HG03565 (cell line): ENCODE results near the gene CLCA4.

Experiments
- ATAC-seq: cut with Tn5 transposase; IDR thresholded peaks from one replicate; pipeline ENCODE4 v1.9.1; 2021; ENCODE audit warnings: mild to moderate bottlenecking, moderate library complexity; ENCODE audit not compliant: unreplicated experiment

CLCA4 gene

GRCh38 chr1:86523670-86524354, 23.1 kb upstream of the CLCA4 start:
- ATAC-seq = no peak

GRCh38 chr1:86527306-86527705, 19.6 kb upstream of the CLCA4 start:
- ATAC-seq = no peak

GRCh38 chr1:86530211-86530845, 16.6 kb upstream of the CLCA4 start:
- ATAC-seq = no peak

- ATAC-seq = no peak
Measured at GRCh38 chr1:86537928-86538695, 8.8 kb upstream of the CLCA4 start.

- ATAC-seq = no peak
Measured at GRCh38 chr1:86538775-86539174, 8.1 kb upstream of the CLCA4 start.

GRCh38 chr1:86541859-86542258, 5.0 kb upstream of the CLCA4 start:
- no peak for ATAC-seq

GRCh38 chr1:86542631-86543030, 4.2 kb upstream of the CLCA4 start:
- no peak for ATAC-seq

GRCh38 chr1:86548839-86549238, 2.0 kb downstream of the CLCA4 start:
- ATAC-seq = no peak

- no peak for ATAC-seq
Measured at GRCh38 chr1:86551305-86551704, 4.4 kb downstream of the CLCA4 start.

GRCh38 chr1:86552376-86552775, 5.5 kb downstream of the CLCA4 start:
- no peak for ATAC-seq

GRCh38 chr1:86557739-86558138, 10.9 kb downstream of the CLCA4 start:
- no peak for ATAC-seq

- ATAC-seq = no peak
Measured at GRCh38 chr1:86563849-86564248, 17.0 kb downstream of the CLCA4 start.

GRCh38 chr1:86567341-86567740, 20.5 kb downstream of the CLCA4 start:
- no peak for ATAC-seq

GRCh38 chr1:86567878-86568277, 21.0 kb downstream of the CLCA4 start:
- no peak for ATAC-seq

GRCh38 chr1:86573763-86574484, 27.0 kb downstream of the CLCA4 start:
- no peak for ATAC-seq

- no peak for ATAC-seq
Measured at GRCh38 chr1:86581231-86581630, 34.4 kb downstream of the CLCA4 start.

GRCh38 chr1:86582161-86582560, 35.3 kb downstream of the CLCA4 start:
- ATAC-seq = no peak

- no peak for ATAC-seq
Measured at GRCh38 chr1:86583032-86583431, 36.2 kb downstream of the CLCA4 start.

GRCh38 chr1:86583593-86583992, 36.7 kb downstream of the CLCA4 start:
- no peak for ATAC-seq

- ATAC-seq = no peak
Measured at GRCh38 chr1:86594284-86594770, 47.4 kb downstream of the CLCA4 start.

GRCh38 chr1:86596224-86596623, 49.3 kb downstream of the CLCA4 start:
- ATAC-seq = no peak
